HG02885 (cell line): Measurements from ENCODE around the gene EFCAB10.
A peak's percentile ranks its signal among the peaks of the same experiment; 100 is the strongest.
"Not testable (repeated sequence)": the region's sequence is repeated elsewhere in the genome, so short reads cannot be mapped to it uniquely, and the experiment has no call there.

ENCODE experiments used
- ATAC-seq: cut with Tn5 transposase; IDR thresholded peaks from one replicate; pipeline ENCODE4 v1.9.1; 2021; ENCODE audit warnings: mild to moderate bottlenecking; ENCODE audit not compliant: unreplicated experiment, poor library complexity

The EFCAB10 gene

GRCh38 chr7:105599551-105599950, 18.3 kb upstream of the EFCAB10 start:
- no peak for ATAC-seq

GRCh38 chr7:105599080-105599479, 17.8 kb upstream of the EFCAB10 start:
- not testable (repeated sequence) for ATAC-seq

GRCh38 chr7:105596866-105597265, 15.6 kb upstream of the EFCAB10 start:
- ATAC-seq, result no peak

- ATAC-seq, result no peak
These were observed 12.7 kb upstream of the EFCAB10 start for GRCh38 chr7:105594034-105594433.

GRCh38 chr7:105591522-105591921, 10.2 kb upstream of the EFCAB10 start:
- no peak for ATAC-seq

- ATAC-seq, result no peak
These were observed 9.5 kb upstream of the EFCAB10 start for GRCh38 chr7:105590793-105591192.

- ATAC-seq, result peak; percentile 87
These were observed 8.2 kb upstream of the EFCAB10 start for GRCh38 chr7:105589356-105590077.

- no peak for ATAC-seq
These were observed 6.8 kb upstream of the EFCAB10 start for GRCh38 chr7:105587909-105588635.

- ATAC-seq, result no peak
These were observed 4.7 kb upstream of the EFCAB10 start for GRCh38 chr7:105585850-105586500.

GRCh38 chr7:105584165-105584564, 2.9 kb upstream of the EFCAB10 start:
- ATAC-seq, result no peak

- no peak for ATAC-seq
These were observed 1.8 kb upstream of the EFCAB10 start for GRCh38 chr7:105583061-105583460.

- no peak for ATAC-seq
These were observed 1.1 kb downstream of the EFCAB10 start for GRCh38 chr7:105580022-105580740.

- no peak for ATAC-seq
These were observed 2.8 kb downstream of the EFCAB10 start for GRCh38 chr7:105578496-105578895.

GRCh38 chr7:105577251-105577650, 4.0 kb downstream of the EFCAB10 start:
- ATAC-seq, result no peak

GRCh38 chr7:105571891-105572290, 9.4 kb downstream of the EFCAB10 start:
- no peak for ATAC-seq

GRCh38 chr7:105567821-105568220, 13.5 kb downstream of the EFCAB10 start:
- no peak for ATAC-seq

- ATAC-seq, result no peak
These were observed 14.3 kb downstream of the EFCAB10 start for GRCh38 chr7:105567024-105567423.

GRCh38 chr7:105565190-105565589, 16.1 kb downstream of the EFCAB10 start:
- no peak for ATAC-seq

- no peak for ATAC-seq
These were observed 21.4 kb downstream of the EFCAB10 start for GRCh38 chr7:105559926-105560325.

- no peak for ATAC-seq
These were observed 43.0 kb downstream of the EFCAB10 start for GRCh38 chr7:105538339-105538738.
